Activated T-helper 2 cell treated with anti-CD3 and anti-CD28 coated beads, Interferon-gamma antibody, Interleukin-2, Interleukin-4, amounts not matched to agents 10 μg/mL and 5 μg/mL and 100 μg/mL, durations not matched to agents 14 hours and 24 hours and 36 hours (primary cell): ENCODE data around the gene HAO1. TPM values are rescaled to one million over a fixed set of nuclear protein-coding genes. Genes with fewer than 3 reads are reported as not detected.

Source experiments
- DNase-seq: peaks from one replicate; pipeline ENCODE4 v3.0.0; 2021; ENCODE audit warnings: low spot score
- H3K27ac Mint-ChIP-seq: one replicate; pipeline ENCODE4 v1.8.0; 2021; ENCODE audit warnings: mixed read lengths
- H3K27me3 Mint-ChIP-seq: one replicate; pipeline ENCODE4 v1.8.0; 2021; ENCODE audit warnings: low read depth, mixed read lengths
- H3K36me3 Mint-ChIP-seq: one replicate; pipeline ENCODE4 v1.8.0; 2021; ENCODE audit warnings: low read depth, mixed read lengths
- H3K4me1 Mint-ChIP-seq: one replicate; pipeline ENCODE4 v1.8.0; 2021; ENCODE audit warnings: low read depth, mixed read lengths
- H3K4me3 Mint-ChIP-seq: one replicate; pipeline ENCODE4 v1.8.0; 2021; ENCODE audit warnings: low read depth, mild to moderate bottlenecking, moderate library complexity, mixed read lengths
- H3K9me3 Mint-ChIP-seq: one replicate; pipeline ENCODE4 v1.8.0; 2021; ENCODE audit warnings: mixed read lengths
- intact Hi-C: fragments of 100-400 bp; cut with micrococcal nuclease; formaldehyde crosslinking; loops from one replicate; pipeline ENCODE4 v1.15.1; 2023
- total RNA-seq: library from RNA; stranded (reverse); gene quantifications from 2 replicates; pipeline ENCODE4 v1.2.3, GENCODE V29; 2022

Gene HAO1
- total RNA-seq = not detected in 2 replicates

GRCh38 chr20:7940341-7940740 lies at the start of gene HAO1:
Gene HAO1 (minus strand): TSS chr20:7940458. CDS start chr20:7940422, 36 bp downstream.
- Mint-ChIP-seq H3K4me3 (no peak within 1 kb of the TSS), H3K27ac (no peak within 1 kb of the TSS), H3K36me3 (no peaks in the 10 kb centered on the region), H3K9me3 (no peaks in the 10 kb centered on the region), H3K27me3 (peaks cover 4% of the 10 kb centered on the region), H3K4me1 (no peaks in the 10 kb centered on the region)
- intact Hi-C loops = no loop called here
- DNase-seq = no peak

GRCh38 chr20:7989379-7989778 lies 49.1 kb upstream of the HAO1 start:
- DNase-seq = no peak
- H3K9me3 Mint-ChIP-seq = peaks cover 11% of the 10 kb centered on the region
- no peaks in the 10 kb centered on the region for H3K27me3 Mint-ChIP-seq
- H3K4me3 Mint-ChIP-seq = no peak overlapping the region
- intact Hi-C loops = no loop called here
- peaks cover 35% of the 10 kb centered on the region for H3K36me3 Mint-ChIP-seq
- no peaks in the 10 kb centered on the region for H3K4me1 Mint-ChIP-seq
- H3K27ac Mint-ChIP-seq = no peak overlapping the region

GRCh38 chr20:7985916-7986315 lies 45.7 kb upstream of the HAO1 start:
- Mint-ChIP-seq H3K36me3 (peaks cover 29% of the 10 kb centered on the region), H3K4me1 (peaks cover 5% of the 10 kb centered on the region), H3K27ac (no peak overlapping the region), H3K27me3 (no peaks in the 10 kb centered on the region), H3K4me3 (no peak overlapping the region), H3K9me3 (no peaks in the 10 kb centered on the region)
- DNase-seq = no peak
- intact Hi-C loops = no loop called here

- no peak overlapping the region for H3K4me3 Mint-ChIP-seq
- no peaks in the 10 kb centered on the region for H3K27me3 Mint-ChIP-seq
- intact Hi-C loops = no loop called here
- DNase-seq = no peak
- H3K9me3 Mint-ChIP-seq = no peaks in the 10 kb centered on the region
- H3K27ac Mint-ChIP-seq = no peak overlapping the region
- peaks cover 40% of the 10 kb centered on the region for H3K36me3 Mint-ChIP-seq
- peaks cover 13% of the 10 kb centered on the region for H3K4me1 Mint-ChIP-seq
Observed at GRCh38 chr20:7984192-7984591, 43.9 kb upstream of the HAO1 start.

GRCh38 chr20:7981374-7981773 lies 41.1 kb upstream of the HAO1 start:
- Mint-ChIP-seq H3K4me1 (peaks cover 13% of the 10 kb centered on the region), H3K27ac (no peak overlapping the region), H3K9me3 (no peaks in the 10 kb centered on the region), H3K4me3 (no peak overlapping the region), H3K27me3 (no peaks in the 10 kb centered on the region), H3K36me3 (peaks cover 37% of the 10 kb centered on the region)
- intact Hi-C loops = no loop called here
- no peak for DNase-seq

- no peak for DNase-seq
- no peaks in the 10 kb centered on the region for H3K9me3 Mint-ChIP-seq
- H3K27me3 Mint-ChIP-seq = no peaks in the 10 kb centered on the region
- peaks cover 13% of the 10 kb centered on the region for H3K4me1 Mint-ChIP-seq
- no peak overlapping the region for H3K27ac Mint-ChIP-seq
- intact Hi-C loops = no loop called here
- peaks cover 32% of the 10 kb centered on the region for H3K36me3 Mint-ChIP-seq
- H3K4me3 Mint-ChIP-seq = no peak overlapping the region
Observed at GRCh38 chr20:7980332-7981046, 40.2 kb upstream of the HAO1 start.

GRCh38 chr20:7977709-7978108 lies 37.5 kb upstream of the HAO1 start:
- intact Hi-C loops = no loop called here
- Mint-ChIP-seq H3K4me3 (no peak overlapping the region), H3K4me1 (peaks cover 13% of the 10 kb centered on the region), H3K27ac (no peak overlapping the region), H3K9me3 (no peaks in the 10 kb centered on the region), H3K27me3 (peaks cover 8% of the 10 kb centered on the region), H3K36me3 (peaks cover 29% of the 10 kb centered on the region)
- DNase-seq = no peak

- Mint-ChIP-seq H3K4me3 (no peak overlapping the region), H3K27ac (no peak overlapping the region), H3K9me3 (no peaks in the 10 kb centered on the region), H3K36me3 (peaks cover 14% of the 10 kb centered on the region), H3K4me1 (peaks cover 8% of the 10 kb centered on the region), H3K27me3 (peaks cover 12% of the 10 kb centered on the region)
- intact Hi-C loops = no loop called here
- no peak for DNase-seq
Observed at GRCh38 chr20:7975851-7976414, 35.7 kb upstream of the HAO1 start.

- Mint-ChIP-seq H3K4me3 (no peak overlapping the region), H3K4me1 (no peaks in the 10 kb centered on the region), H3K27ac (no peak overlapping the region), H3K36me3 (peaks cover 4% of the 10 kb centered on the region), H3K9me3 (no peaks in the 10 kb centered on the region), H3K27me3 (peaks cover 15% of the 10 kb centered on the region)
- intact Hi-C loops = no loop called here
- DNase-seq = no peak
Observed at GRCh38 chr20:7974785-7975435, 34.7 kb upstream of the HAO1 start.

- H3K4me1 Mint-ChIP-seq = no peaks in the 10 kb centered on the region
- no peaks in the 10 kb centered on the region for H3K36me3 Mint-ChIP-seq
- DNase-seq = no peak
- intact Hi-C loops = no loop called here
- H3K27ac Mint-ChIP-seq = no peak overlapping the region
- no peak overlapping the region for H3K4me3 Mint-ChIP-seq
- peaks cover 17% of the 10 kb centered on the region for H3K27me3 Mint-ChIP-seq
- no peaks in the 10 kb centered on the region for H3K9me3 Mint-ChIP-seq
Observed at GRCh38 chr20:7971536-7972280, 31.4 kb upstream of the HAO1 start.

GRCh38 chr20:7967199-7967844 lies 27.1 kb upstream of the HAO1 start:
- no peak overlapping the region for H3K4me3 Mint-ChIP-seq
- no peaks in the 10 kb centered on the region for H3K9me3 Mint-ChIP-seq
- no peak for DNase-seq
- peaks cover 8% of the 10 kb centered on the region for H3K27me3 Mint-ChIP-seq
- H3K27ac Mint-ChIP-seq = no peak overlapping the region
- no peaks in the 10 kb centered on the region for H3K36me3 Mint-ChIP-seq
- H3K4me1 Mint-ChIP-seq = no peaks in the 10 kb centered on the region
- intact Hi-C loops = no loop called here

GRCh38 chr20:7966176-7966575 lies 25.9 kb upstream of the HAO1 start:
- peaks cover 5% of the 10 kb centered on the region for H3K27me3 Mint-ChIP-seq
- no peaks in the 10 kb centered on the region for H3K36me3 Mint-ChIP-seq
- no peaks in the 10 kb centered on the region for H3K4me1 Mint-ChIP-seq
- no peaks in the 10 kb centered on the region for H3K9me3 Mint-ChIP-seq
- DNase-seq = no peak
- intact Hi-C loops = no loop called here
- no peak overlapping the region for H3K27ac Mint-ChIP-seq
- H3K4me3 Mint-ChIP-seq = no peak overlapping the region
